Cardiac muscle cell (in vitro differentiated cells and primary cell): ENCODE measurements around the gene MYRFL. TPM values are rescaled to one million over a fixed set of nuclear protein-coding genes. Genes with fewer than 3 reads are reported as not detected.

ENCODE experiments used
- DNase-seq, 2 donors: peaks; one replicate each; pipeline versions ENCODE4 v3.0.0 to v3.0.0-alpha.2; 2010 to 2017; ENCODE audit warnings: low read depth in 1 of 2, low spot score in 1 of 2
- H3K27ac ChIP-seq: fragments of 200-600 bp; sonication (generic); 2 replicates; pipeline ENCODE4 v1.5.1; 2016
- H3K27me3 ChIP-seq: fragments of 200-600 bp; sonication (generic); 2 replicates; pipeline ENCODE4 v1.6.0; 2016; ENCODE audit warnings: control low read depth
- H3K36me3 ChIP-seq: fragments of 200-600 bp; sonication (generic); 2 replicates; pipeline ENCODE4 v1.5.1; 2016; ENCODE audit warnings: control low read depth
- H3K4me1 ChIP-seq: fragments of 200-600 bp; sonication (generic); 2 replicates; pipeline ENCODE4 v1.8.1; 2017; ENCODE audit warnings: low read depth, mild to moderate bottlenecking, mixed run types
- H3K4me3 ChIP-seq: fragments of 200-600 bp; sonication (generic); 2 replicates; pipeline ENCODE4 v1.5.1; 2016; ENCODE audit warnings: mild to moderate bottlenecking
- H3K9me3 ChIP-seq: fragments of 200-600 bp; sonication (generic); 2 replicates; pipeline ENCODE4 v1.5.1; 2017; ENCODE audit warnings: low read depth, mild to moderate bottlenecking, control low read depth
- polyA plus RNA-seq: library from polyadenylated mRNA; unstranded; fragments of >200 nt; fragmentation: Nextera tagmentation; extraction: Ambion mirVana; gene quantifications from 2 replicates; pipeline ENCODE4 v1.2.1, GENCODE V29; 2016
- total RNA-seq: library from RNA; depleted of rRNA; stranded (reverse); fragments of >200 nt; gene quantifications from 2 replicates; pipeline ENCODE4 v1.2.3, GENCODE V29; 2016
- TF ChIP-seq, protein P1 (sequence below): IDR thresholded peaks from 2 replicates; pipeline ENCODE4 v1.5.1; 2012; ENCODE audit warnings: low read depth, mild to moderate bottlenecking, low read length

The MYRFL gene
- total and polyA plus RNA-seq, 2 experiments from 2014 or later, result 2.2 to 3.5 TPM

DNA sequence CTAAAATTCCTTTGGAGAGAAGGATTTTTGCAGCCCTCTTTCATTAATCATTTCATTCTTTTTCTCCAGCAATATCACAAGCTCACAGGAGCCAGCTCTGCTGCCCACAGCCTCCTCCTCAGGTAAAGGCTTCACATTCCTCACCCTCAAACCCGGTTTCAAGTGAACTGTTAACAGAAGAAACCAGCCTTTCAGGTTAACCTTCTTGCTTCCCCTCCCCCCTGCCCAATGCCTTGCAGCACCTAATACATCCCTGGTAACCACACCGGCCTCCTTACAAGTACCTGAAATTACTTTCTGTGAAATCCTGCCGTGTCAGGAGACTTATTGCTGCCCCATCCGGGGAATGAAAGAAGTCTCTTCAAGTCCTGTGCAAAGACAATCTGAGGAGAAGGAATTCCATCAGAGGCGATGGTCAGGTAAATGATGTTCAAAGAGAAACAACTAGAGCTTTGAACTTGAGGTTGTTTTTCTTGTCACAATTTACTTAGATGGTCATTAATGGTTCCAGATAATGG is 111.2 kb downstream of the MYRFL start:
- TF ChIP-seq, protein P1, sequence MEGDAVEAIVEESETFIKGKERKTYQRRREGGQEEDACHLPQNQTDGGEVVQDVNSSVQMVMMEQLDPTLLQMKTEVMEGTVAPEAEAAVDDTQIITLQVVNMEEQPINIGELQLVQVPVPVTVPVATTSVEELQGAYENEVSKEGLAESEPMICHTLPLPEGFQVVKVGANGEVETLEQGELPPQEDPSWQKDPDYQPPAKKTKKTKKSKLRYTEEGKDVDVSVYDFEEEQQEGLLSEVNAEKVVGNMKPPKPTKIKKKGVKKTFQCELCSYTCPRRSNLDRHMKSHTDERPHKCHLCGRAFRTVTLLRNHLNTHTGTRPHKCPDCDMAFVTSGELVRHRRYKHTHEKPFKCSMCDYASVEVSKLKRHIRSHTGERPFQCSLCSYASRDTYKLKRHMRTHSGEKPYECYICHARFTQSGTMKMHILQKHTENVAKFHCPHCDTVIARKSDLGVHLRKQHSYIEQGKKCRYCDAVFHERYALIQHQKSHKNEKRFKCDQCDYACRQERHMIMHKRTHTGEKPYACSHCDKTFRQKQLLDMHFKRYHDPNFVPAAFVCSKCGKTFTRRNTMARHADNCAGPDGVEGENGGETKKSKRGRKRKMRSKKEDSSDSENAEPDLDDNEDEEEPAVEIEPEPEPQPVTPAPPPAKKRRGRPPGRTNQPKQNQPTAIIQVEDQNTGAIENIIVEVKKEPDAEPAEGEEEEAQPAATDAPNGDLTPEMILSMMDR, result no peak
- no peak overlapping the region for H3K4me3 ChIP-seq
- no peaks in the 10 kb centered on the region for H3K9me3 ChIP-seq
- H3K27me3 ChIP-seq, result no peaks in the 10 kb centered on the region
- DNase-seq, result no peak
- no peaks in the 10 kb centered on the region for H3K36me3 ChIP-seq
- peaks cover 19% of the 10 kb centered on the region for H3K4me1 ChIP-seq
- no peak overlapping the region for H3K27ac ChIP-seq

GRCh38 chr12:69936766-69937165 is 111.7 kb downstream of the MYRFL start:
- TF ChIP-seq, protein P1, result no peak
- H3K27me3 ChIP-seq, result no peaks in the 10 kb centered on the region
- H3K36me3 ChIP-seq, result no peaks in the 10 kb centered on the region
- peaks cover 18% of the 10 kb centered on the region for H3K4me1 ChIP-seq
- no peaks in the 10 kb centered on the region for H3K9me3 ChIP-seq
- H3K27ac ChIP-seq, result no peak overlapping the region
- DNase-seq, result no peak
- H3K4me3 ChIP-seq, result no peak overlapping the region

- no peaks in the 10 kb centered on the region for H3K4me1 ChIP-seq
- H3K4me3 ChIP-seq, result no peak overlapping the region
- no peaks in the 10 kb centered on the region for H3K9me3 ChIP-seq
- H3K27ac ChIP-seq, result no peak overlapping the region
- no peaks in the 10 kb centered on the region for H3K36me3 ChIP-seq
- no peak for DNase-seq
- H3K27me3 ChIP-seq, result no peaks in the 10 kb centered on the region
- TF ChIP-seq, protein P1, result no peak
Measured at GRCh38 chr12:69947123-69947522, 122.1 kb downstream of the MYRFL start.

GRCh38 chr12:69947897-69948296 is 122.9 kb downstream of the MYRFL start:
- Histone ChIP-seq H3K27me3 (no peaks in the 10 kb centered on the region), H3K36me3 (no peaks in the 10 kb centered on the region), H3K4me1 (no peaks in the 10 kb centered on the region), H3K27ac (no peak overlapping the region), H3K9me3 (no peaks in the 10 kb centered on the region), H3K4me3 (no peak overlapping the region)
- DNase-seq, result no peak
- TF ChIP-seq, protein P1, result no peak

- TF ChIP-seq, protein P1, result no peak
- DNase-seq, result no peak
Measured at GRCh38 chr12:69948851-69949250, 123.8 kb downstream of the MYRFL start.

More at GRCh38 chr12:69948851-69949250, 123.8 kb downstream of the MYRFL start:
- Histone ChIP-seq H3K4me1 (no peaks in the 10 kb centered on the region), H3K27me3 (no peaks in the 10 kb centered on the region), H3K4me3 (no peak overlapping the region), H3K9me3 (no peaks in the 10 kb centered on the region), H3K27ac (no peak overlapping the region), H3K36me3 (no peaks in the 10 kb centered on the region)
